Measurements from ENCODE around the gene POLR1G. TPM values are rescaled to one million over a fixed set of nuclear protein-coding genes. Genes with fewer than 3 reads are reported as not detected.

POLR1G gene
- total RNA-seq, 2 donors from 2014 or later, result 11.0 to 25.4 TPM

DNA sequence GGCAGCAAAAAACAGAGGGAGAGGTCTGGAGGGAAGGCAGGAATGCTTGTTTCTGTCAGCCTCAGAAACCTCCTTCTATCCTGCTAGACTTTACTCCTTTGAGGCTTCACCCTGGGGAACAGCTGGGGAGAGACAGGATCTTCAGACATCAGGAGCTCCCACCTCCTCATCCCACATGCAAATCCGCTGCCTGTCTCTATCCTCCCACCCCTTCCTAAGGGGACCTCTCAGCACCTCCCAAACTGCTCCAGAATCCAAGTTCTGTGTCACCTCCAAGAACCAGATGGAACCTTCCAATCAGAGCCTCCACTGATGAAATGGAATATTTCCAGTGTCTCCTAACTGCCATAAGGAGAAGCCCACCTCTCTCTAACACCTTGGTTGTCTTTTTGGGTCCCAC is 26.3 kb upstream of the POLR1G start:
- Mint-ChIP-seq H3K27me3 (peaks cover 0 to 3% of the 10 kb centered on the region in 2 donors), H3K36me3 (no peaks in the 10 kb centered on the region), H3K4me3 (no peak overlapping the region), H3K27ac (no peak overlapping the region), H3K9me3 (no peaks in the 10 kb centered on the region), H3K4me1 (ENCODE audit: low read depth in 2 of 2) (no peaks in the 10 kb centered on the region)
- no peak for DNase-seq (ENCODE audit: low spot score)
- ATAC-seq, result no peak

DNA sequence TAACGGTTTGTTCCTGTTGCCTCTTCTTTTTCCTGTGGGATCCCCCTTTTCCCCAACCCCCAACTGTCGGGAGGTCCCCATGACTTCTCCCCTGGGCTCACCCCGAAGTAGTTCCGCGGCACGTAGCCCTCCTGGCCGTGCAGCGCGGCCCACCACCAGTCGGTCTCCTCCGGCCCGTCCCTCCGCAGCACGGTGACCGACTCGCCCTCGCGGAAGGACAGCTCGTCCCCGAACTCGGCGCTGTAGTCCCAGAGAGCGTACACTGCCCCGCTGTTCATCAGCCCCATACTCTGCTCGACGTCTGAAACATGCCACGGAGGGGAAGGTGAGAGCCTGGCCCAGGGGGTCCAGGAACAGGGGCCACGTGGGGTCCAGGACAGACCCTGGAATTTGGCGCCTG is 24.0 kb upstream of the POLR1G start:
- H3K4me1 Mint-ChIP-seq (ENCODE audit: low read depth in 2 of 2), result no peaks in the 10 kb centered on the region
- H3K9me3 Mint-ChIP-seq, result no peaks in the 10 kb centered on the region
- no peaks in the 10 kb centered on the region for H3K36me3 Mint-ChIP-seq
- DNase-seq (ENCODE audit: low spot score) (no peak), ATAC-seq (no peak)
- peaks cover 0 to 6% of the 10 kb centered on the region in 2 donors for H3K27me3 Mint-ChIP-seq
- H3K27ac Mint-ChIP-seq, result no peak overlapping the region
- H3K4me3 Mint-ChIP-seq, result no peak overlapping the region

DNA sequence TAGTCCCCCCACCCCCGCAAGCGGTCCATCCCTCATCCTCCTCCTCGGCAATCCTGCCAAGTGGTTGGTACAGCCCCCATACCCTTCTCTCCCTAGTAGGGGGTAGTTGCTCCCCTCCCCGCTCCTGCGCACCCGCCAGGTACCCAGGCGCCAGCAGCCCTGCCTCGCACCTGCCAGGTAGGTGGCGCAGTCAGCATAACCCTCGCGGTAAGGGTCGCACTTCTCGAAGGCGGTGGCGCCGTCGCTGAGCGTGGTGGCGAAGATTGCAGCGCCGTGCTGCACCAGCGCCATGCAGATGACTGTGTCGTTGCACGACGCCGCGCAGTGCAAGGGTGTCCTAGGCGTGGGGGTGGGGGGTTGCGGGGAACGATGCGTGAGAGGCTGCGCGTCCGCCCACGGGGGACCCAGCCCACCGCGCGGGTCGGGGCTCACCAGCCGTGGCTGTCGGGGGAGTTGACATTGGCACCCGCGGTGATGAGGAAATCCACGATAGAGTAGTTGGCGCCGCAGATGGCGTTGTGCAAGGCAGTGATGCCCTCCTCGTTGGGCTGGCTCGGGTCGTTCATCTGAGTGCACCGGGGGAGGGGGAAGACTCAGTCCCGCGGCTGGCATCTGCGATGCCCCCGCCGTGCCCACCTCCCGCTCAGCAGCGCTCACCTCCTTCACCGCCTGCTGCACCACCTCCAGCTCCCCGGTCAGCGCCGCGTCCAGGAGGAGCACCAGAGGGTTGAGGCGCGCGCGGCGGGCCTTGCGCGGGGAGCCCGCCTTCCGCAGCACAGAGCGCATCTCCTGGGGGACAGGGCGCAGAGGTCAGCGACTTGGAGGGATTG is 20.8 kb upstream of the POLR1G start:
- Mint-ChIP-seq H3K27ac (no peak overlapping the region), H3K36me3 (no peaks in the 10 kb centered on the region), H3K4me1 (ENCODE audit: low read depth in 2 of 2) (no peaks in the 10 kb centered on the region), H3K27me3 (peaks cover 0 to 6% of the 10 kb centered on the region in 2 donors), H3K4me3 (no peak overlapping the region), H3K9me3 (no peaks in the 10 kb centered on the region)
- ATAC-seq (no peak), DNase-seq (ENCODE audit: low spot score) (no peak)

DNA sequence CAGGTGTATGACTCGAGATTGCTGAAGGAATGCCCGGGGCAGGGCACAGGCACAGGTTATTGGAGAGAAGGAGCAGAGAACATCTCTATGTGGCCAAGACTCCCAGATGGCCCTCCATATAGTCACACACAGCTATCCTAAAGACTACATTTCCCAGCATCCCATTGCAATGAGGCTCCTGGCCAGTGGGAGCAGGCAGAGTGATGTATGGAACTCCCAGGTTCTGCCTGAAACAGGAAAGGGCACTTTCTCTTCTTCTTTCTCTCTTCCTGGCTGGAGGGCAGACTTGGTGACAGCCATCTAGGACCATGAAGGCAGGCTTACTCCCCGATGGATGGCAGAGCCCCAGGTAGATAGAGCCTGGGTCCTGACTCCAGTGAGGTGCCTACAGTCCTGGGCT is 15.1 kb upstream of the POLR1G start:
- Mint-ChIP-seq H3K27ac (no peak overlapping the region), H3K9me3 (no peaks in the 10 kb centered on the region), H3K4me1 (ENCODE audit: low read depth in 2 of 2) (no peaks in the 10 kb centered on the region), H3K27me3 (peaks cover 0 to 3% of the 10 kb centered on the region in 2 donors), H3K36me3 (no peaks in the 10 kb centered on the region), H3K4me3 (no peak overlapping the region)
- ATAC-seq (no peak), DNase-seq (ENCODE audit: low spot score) (no peak)

- DNase-seq (ENCODE audit: low spot score) (no peak), ATAC-seq (no peak)
- no peaks in the 10 kb centered on the region for H3K9me3 Mint-ChIP-seq
- H3K4me1 Mint-ChIP-seq (ENCODE audit: low read depth in 2 of 2), result no peaks in the 10 kb centered on the region
- H3K27ac Mint-ChIP-seq, result no peak overlapping the region
- H3K36me3 Mint-ChIP-seq, result no peaks in the 10 kb centered on the region
- peaks cover under 1 to 5% of the 10 kb centered on the region in 2 donors for H3K27me3 Mint-ChIP-seq
- no peak overlapping the region for H3K4me3 Mint-ChIP-seq
These were observed 14.4 kb upstream of the POLR1G start for GRCh38 chr19:45391871-45392665.

- Mint-ChIP-seq H3K36me3 (no peaks in the 10 kb centered on the region), H3K4me3 (no peak overlapping the region), H3K27ac (no peak overlapping the region), H3K27me3 (peaks cover 7 to 17% of the 10 kb centered on the region in 2 donors), H3K4me1 (ENCODE audit: low read depth in 2 of 2) (peaks cover 0 to 6% of the 10 kb centered on the region in 2 donors), H3K9me3 (no peaks in the 10 kb centered on the region)
- ATAC-seq, result no peak
- DNase-seq (ENCODE audit: low spot score), result no peak
These were observed 10.4 kb upstream of the POLR1G start for GRCh38 chr19:45395821-45396617.

- no peaks in the 10 kb centered on the region for H3K9me3 Mint-ChIP-seq
- H3K4me3 Mint-ChIP-seq, result no peak overlapping the region
- H3K27ac Mint-ChIP-seq, result no peak overlapping the region
- H3K27me3 Mint-ChIP-seq, result peaks cover 7 to 22% of the 10 kb centered on the region in 2 donors
- DNase-seq (ENCODE audit: low spot score) (no peak), ATAC-seq (no peak)
- peaks cover 16 to 19% of the 10 kb centered on the region in 2 donors for H3K4me1 Mint-ChIP-seq (ENCODE audit: low read depth in 2 of 2)
- no peaks in the 10 kb centered on the region for H3K36me3 Mint-ChIP-seq
These were observed 6.3 kb upstream of the POLR1G start for GRCh38 chr19:45400192-45400591.

GRCh38 chr19:45401815-45402214 is 4.6 kb upstream of the POLR1G start:
- Mint-ChIP-seq H3K27ac (no peak overlapping the region), H3K4me1 (ENCODE audit: low read depth in 2 of 2) (peaks cover 30 to 31% of the 10 kb centered on the region in 2 donors), H3K36me3 (no peaks in the 10 kb centered on the region), H3K9me3 (no peaks in the 10 kb centered on the region), H3K27me3 (peaks cover 7 to 18% of the 10 kb centered on the region in 2 donors), H3K4me3 (no peak overlapping the region)
- ATAC-seq, result no peak
- no peak for DNase-seq (ENCODE audit: low spot score)

DNA sequence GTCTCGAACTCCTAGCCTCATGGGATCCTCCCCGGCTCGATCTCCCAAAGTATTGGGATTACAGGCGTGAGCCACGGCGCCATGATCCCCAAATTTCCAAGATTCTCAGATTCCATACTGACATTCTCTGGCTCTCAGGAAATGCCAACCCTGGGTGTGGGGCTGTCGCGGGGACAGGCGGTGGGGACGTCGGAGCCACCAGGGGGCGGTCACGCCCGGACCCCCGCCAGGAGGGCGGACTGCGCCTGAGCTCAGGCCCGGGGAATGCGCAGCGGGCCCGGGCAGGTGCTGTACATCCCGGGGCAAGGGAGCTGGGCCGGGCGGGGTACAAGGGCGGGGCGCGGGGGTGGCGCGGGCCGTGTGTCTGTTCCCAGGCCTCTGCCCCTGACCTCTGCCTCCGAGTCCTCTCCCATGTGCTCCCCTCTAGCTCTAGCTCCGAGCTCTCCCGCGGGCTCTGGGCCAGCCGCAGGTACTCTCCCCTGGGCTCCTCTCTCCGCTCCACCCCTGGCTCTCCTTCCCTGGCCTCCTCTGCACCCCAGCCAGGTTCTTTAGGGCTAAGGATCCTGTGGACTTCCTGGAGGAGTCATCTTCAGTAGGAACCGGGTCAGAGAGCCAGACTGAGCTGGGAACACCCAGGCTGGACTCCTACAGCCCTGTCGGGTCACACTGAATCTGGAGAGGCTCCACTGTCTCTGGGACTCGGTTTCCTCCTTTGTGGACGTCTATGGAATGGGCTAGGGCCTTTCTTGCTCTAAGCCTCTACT is 4.0 kb upstream of the POLR1G start:
- H3K4me1 Mint-ChIP-seq (ENCODE audit: low read depth in 2 of 2), result peaks cover 32 to 34% of the 10 kb centered on the region in 2 donors
- ATAC-seq (no peak), DNase-seq (ENCODE audit: low spot score) (no peak)
- no peaks in the 10 kb centered on the region for H3K9me3 Mint-ChIP-seq
- H3K4me3 Mint-ChIP-seq, result no peak overlapping the region
- peaks cover 2 to 13% of the 10 kb centered on the region in 2 donors for H3K27me3 Mint-ChIP-seq
- no peaks in the 10 kb centered on the region for H3K36me3 Mint-ChIP-seq
- H3K27ac Mint-ChIP-seq, result no peak overlapping the region

DNA sequence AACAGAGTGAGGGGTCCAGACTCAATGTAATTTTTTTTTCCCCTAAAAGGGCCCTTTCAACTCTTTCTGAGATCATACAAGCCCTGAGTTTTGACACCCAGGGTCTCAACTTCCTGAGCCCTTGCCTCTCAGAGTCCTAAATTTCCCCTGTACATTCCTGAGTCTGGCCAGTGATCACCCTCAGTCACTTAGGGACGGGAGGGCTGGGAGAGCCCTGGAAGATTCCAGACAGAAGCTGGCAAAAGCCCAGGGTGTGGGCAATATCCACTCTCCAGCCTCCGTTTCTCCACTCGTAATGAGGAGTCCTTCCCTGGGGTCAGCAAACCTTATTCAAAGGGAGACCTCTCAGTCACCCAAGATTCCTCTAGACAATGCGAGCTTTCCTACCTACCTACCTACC is 3.2 kb upstream of the POLR1G start:
- ATAC-seq, result no peak
- H3K27ac Mint-ChIP-seq, result peak overlapping the region in 1 of 2 donors; percentile 33
- no peaks in the 10 kb centered on the region for H3K36me3 Mint-ChIP-seq
- peaks cover 0 to 9% of the 10 kb centered on the region in 2 donors for H3K27me3 Mint-ChIP-seq
- no peak overlapping the region for H3K4me3 Mint-ChIP-seq
- DNase-seq (ENCODE audit: low spot score), result no peak
- peaks cover 34% of the 10 kb centered on the region in 2 donors for H3K4me1 Mint-ChIP-seq (ENCODE audit: low read depth in 2 of 2)
- H3K9me3 Mint-ChIP-seq, result no peaks in the 10 kb centered on the region

- Mint-ChIP-seq H3K4me1 (ENCODE audit: low read depth in 2 of 2) (peaks cover 29 to 40% of the 10 kb centered on the region in 2 donors), H3K27me3 (peaks cover 0 to 4% of the 10 kb centered on the region in 2 donors), H3K9me3 (no peaks in the 10 kb centered on the region), H3K27ac (peak overlapping the region in 1 of 2 donors; percentile 91), H3K4me3 (peak overlapping the region; percentile 92), H3K36me3 (peaks cover 7% of the 10 kb centered on the region)
- ATAC-seq, result no peak
- DNase-seq (ENCODE audit: low spot score), result peak; percentile 73
These were observed 2.5 kb upstream of the POLR1G start for GRCh38 chr19:45403781-45404556.

- Mint-ChIP-seq H3K9me3 (no peaks in the 10 kb centered on the region), H3K27ac (peak within 1 kb of the TSS; percentile 91 to 92), H3K4me1 (ENCODE audit: low read depth in 2 of 2) (peaks cover 32 to 44% of the 10 kb centered on the region in 2 donors), H3K36me3 (peaks cover 10% of the 10 kb centered on the region), H3K27me3 (peaks cover 0 to 4% of the 10 kb centered on the region in 2 donors), H3K4me3 (peak within 1 kb of the TSS; percentile 92)
- ATAC-seq (peak; percentile 10 to 46), DNase-seq (ENCODE audit: low spot score) (no peak)
These were observed 1.6 kb upstream of the POLR1G start, which contains the start of gene PPP1R13L for GRCh38 chr19:45404557-45405434. Gene PPP1R13L, minus strand, starts transcription at chr19:45405069. Its CDS starts 6,751 bp downstream, at chr19:45398318.
